OCI-LY1 (cell line): Measurements from ENCODE around the gene ASF1B.

Experiments
- H2AFZ ChIP-seq: fragments of 200-600 bp; sonication (generic), shearing (Covaris generic); 2 replicates; pipeline ENCODE4 v1.6.0; 2014; ENCODE audit warnings: antibody characterized with exemption, mild to moderate bottlenecking, low read length
- H3F3A ChIP-seq: fragments of 200-600 bp; sonication (generic), shearing (Covaris generic); 2 replicates; pipeline ENCODE4 v1.6.0; 2014; ENCODE audit warnings: mild to moderate bottlenecking, antibody characterized with exemption, low read length, moderate library complexity; ENCODE audit not compliant: insufficient read depth
- H3K27ac ChIP-seq: fragments of 200-600 bp; sonication (generic); 2 replicates; pipeline ENCODE4 v1.5.1; 2014; ENCODE audit warnings: low read length, mixed run types, mild to moderate bottlenecking, low read depth; ENCODE audit not compliant: poor library complexity, severe bottlenecking
- H3K27me3 ChIP-seq: fragments of 200-600 bp; sonication (generic); 2 replicates; pipeline ENCODE4 v1.6.0; 2014; ENCODE audit warnings: antibody characterized with exemption, mild to moderate bottlenecking, low read length, moderate library complexity; ENCODE audit not compliant: insufficient read depth
- H3K36me3 ChIP-seq: fragments of 200-600 bp; sonication (generic); 2 replicates; pipeline ENCODE4 v1.6.1; 2014; ENCODE audit warnings: mild to moderate bottlenecking, antibody characterized with exemption, low read length, moderate library complexity, mixed read lengths; ENCODE audit not compliant: insufficient read depth
- H3K4me1 ChIP-seq: fragments of 200-600 bp; sonication (generic); 2 replicates; pipeline ENCODE4 v1.5.1; 2014; ENCODE audit warnings: mild to moderate bottlenecking, low read length, moderate library complexity; ENCODE audit not compliant: insufficient read depth, severe bottlenecking
- H3K4me2 ChIP-seq: fragments of 200-600 bp; sonication (generic), shearing (Covaris generic); 2 replicates; pipeline ENCODE4 v1.6.1; 2014; ENCODE audit warnings: low read length
- H3K4me3 ChIP-seq: fragments of 200-600 bp; sonication (generic); 2 replicates; pipeline ENCODE4 v1.5.1; 2014; ENCODE audit warnings: low read length, low read depth, mild to moderate bottlenecking, mixed read lengths; ENCODE audit not compliant: poor library complexity, severe bottlenecking
- H3K79me2 ChIP-seq: fragments of 200-600 bp; shearing (Covaris generic); 2 replicates; pipeline ENCODE4 v1.6.1; 2016; ENCODE audit warnings: mixed run types, low read length, mixed read lengths; ENCODE audit not compliant: insufficient read depth
- H3K9ac ChIP-seq: fragments of 200-600 bp; sonication (generic), shearing (Covaris generic); 2 replicates; pipeline ENCODE4 v1.6.1; 2014; ENCODE audit warnings: mild to moderate bottlenecking, low read length, mixed read lengths
- H3K9me2 ChIP-seq: fragments of 200-600 bp; sonication (generic), shearing (Covaris generic); 2 replicates; pipeline ENCODE4 v1.6.1; 2014; ENCODE audit warnings: low read depth, mild to moderate bottlenecking, low read length, mixed read lengths
- H3K9me3 ChIP-seq: fragments of 200-600 bp; shearing (Covaris generic); 2 replicates; pipeline ENCODE4 v1.6.1; 2014; ENCODE audit warnings: low read length, mixed read lengths
- H4K20me1 ChIP-seq: fragments of 200-600 bp; sonication (generic), shearing (Covaris generic); 2 replicates; pipeline ENCODE4 v1.6.0; 2016; ENCODE audit warnings: mild to moderate bottlenecking, low read length; ENCODE audit not compliant: insufficient read depth
- EZH2 ChIP-seq: fragments of 200-600 bp; sonication (generic), shearing (Covaris generic); IDR thresholded peaks from 2 replicates; pipeline ENCODE4 v1.8.0; 2017; ENCODE audit warnings: borderline replicate concordance, mixed run types, mild to moderate bottlenecking, antibody characterized with exemption, low read length, moderate library complexity, mixed read lengths
- TF ChIP-seq, protein P1 (sequence below): fragments of 200-600 bp; sonication (generic), shearing (Covaris generic); IDR thresholded peaks from 2 replicates; pipeline ENCODE4 v1.5.1; 2017; ENCODE audit warnings: mild to moderate bottlenecking, antibody characterized with exemption, low read length, moderate library complexity, mixed read lengths

Gene ASF1B

DNA sequence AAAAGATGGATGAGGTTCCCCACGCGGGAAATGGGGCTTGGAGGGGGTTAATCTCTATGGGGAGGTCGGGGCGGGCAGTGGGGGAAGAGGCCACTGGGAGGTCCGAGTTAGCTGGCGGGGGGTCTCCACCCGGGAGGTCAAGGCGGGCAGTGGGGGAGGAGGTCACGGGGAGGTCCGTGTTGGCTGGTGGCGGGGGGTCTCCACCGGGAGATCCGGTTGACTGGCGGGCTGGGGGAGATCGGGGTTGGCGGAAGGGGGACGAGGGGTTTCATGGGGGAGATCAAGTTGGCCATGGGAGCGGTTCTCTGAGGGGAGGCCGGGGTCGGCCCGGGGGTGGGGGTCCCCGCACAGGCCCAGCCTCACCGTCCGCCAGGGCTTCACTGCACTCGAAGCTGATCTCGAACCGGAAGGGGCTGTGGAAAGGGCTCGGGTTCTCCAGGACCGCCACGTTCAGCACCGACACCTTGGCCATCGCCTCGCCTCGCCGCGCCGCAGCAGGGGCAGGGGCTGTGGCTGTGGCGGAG lies 342 bp downstream of the ASF1B start:
- Histone ChIP-seq H3K79me2 (peaks cover 19% of the 10 kb centered on the region), H3K27ac (peak overlapping the region; percentile 33), H4K20me1 (no peaks in the 10 kb centered on the region), H3K4me1 (peaks cover 31% of the 10 kb centered on the region), H3K4me2 (peak overlapping the region; percentile 97), H3K27me3 (no peaks in the 10 kb centered on the region), H2AFZ (no peak overlapping the region), H3K9ac (peak overlapping the region; percentile 88), H3K9me3 (no peaks in the 10 kb centered on the region), H3K9me2 (no peaks in the 10 kb centered on the region), H3K36me3 (peaks cover 22% of the 10 kb centered on the region), H3K4me3 (peak overlapping the region; percentile 85), H3F3A (no peaks in the 10 kb centered on the region)
- TF ChIP-seq, protein P1, sequence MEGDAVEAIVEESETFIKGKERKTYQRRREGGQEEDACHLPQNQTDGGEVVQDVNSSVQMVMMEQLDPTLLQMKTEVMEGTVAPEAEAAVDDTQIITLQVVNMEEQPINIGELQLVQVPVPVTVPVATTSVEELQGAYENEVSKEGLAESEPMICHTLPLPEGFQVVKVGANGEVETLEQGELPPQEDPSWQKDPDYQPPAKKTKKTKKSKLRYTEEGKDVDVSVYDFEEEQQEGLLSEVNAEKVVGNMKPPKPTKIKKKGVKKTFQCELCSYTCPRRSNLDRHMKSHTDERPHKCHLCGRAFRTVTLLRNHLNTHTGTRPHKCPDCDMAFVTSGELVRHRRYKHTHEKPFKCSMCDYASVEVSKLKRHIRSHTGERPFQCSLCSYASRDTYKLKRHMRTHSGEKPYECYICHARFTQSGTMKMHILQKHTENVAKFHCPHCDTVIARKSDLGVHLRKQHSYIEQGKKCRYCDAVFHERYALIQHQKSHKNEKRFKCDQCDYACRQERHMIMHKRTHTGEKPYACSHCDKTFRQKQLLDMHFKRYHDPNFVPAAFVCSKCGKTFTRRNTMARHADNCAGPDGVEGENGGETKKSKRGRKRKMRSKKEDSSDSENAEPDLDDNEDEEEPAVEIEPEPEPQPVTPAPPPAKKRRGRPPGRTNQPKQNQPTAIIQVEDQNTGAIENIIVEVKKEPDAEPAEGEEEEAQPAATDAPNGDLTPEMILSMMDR: no peak
- TF ChIP-seq EZH2: no peak

DNA sequence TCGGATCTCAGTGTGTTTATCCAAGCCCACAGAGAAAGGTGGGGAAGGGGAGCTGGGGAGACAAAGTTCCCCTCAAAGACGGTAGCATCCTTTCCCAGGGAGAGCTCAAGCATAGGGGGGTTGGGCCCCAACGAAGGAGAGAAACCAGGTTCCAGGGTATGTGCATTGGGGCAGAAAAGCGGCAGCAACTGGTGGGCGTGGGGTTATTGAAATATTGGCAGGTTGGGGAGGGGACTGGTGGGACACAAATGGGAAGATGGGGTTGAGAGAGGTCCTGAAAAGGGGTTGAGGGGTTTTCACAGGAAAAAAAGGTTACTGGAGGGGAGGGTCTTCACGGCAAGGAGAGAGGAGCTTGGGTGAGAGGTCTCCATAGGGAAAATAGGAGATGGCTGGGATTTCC lies 1.0 kb downstream of the ASF1B start:
- peak overlapping the region; percentile 85 for H3K4me3 ChIP-seq
- H3K9me2 ChIP-seq: no peaks in the 10 kb centered on the region
- no peak overlapping the region for H2AFZ ChIP-seq
- peak overlapping the region; percentile 33 for H3K27ac ChIP-seq
- TF ChIP-seq, protein P1: no peak
- no peak for TF ChIP-seq EZH2
- H3K4me2 ChIP-seq: peak overlapping the region; percentile 97
- H3K27me3 ChIP-seq: no peaks in the 10 kb centered on the region
- H3K9me3 ChIP-seq: no peaks in the 10 kb centered on the region
- no peaks in the 10 kb centered on the region for H4K20me1 ChIP-seq
- H3K4me1 ChIP-seq: peaks cover 31% of the 10 kb centered on the region
- H3F3A ChIP-seq: no peaks in the 10 kb centered on the region
- peaks cover 22% of the 10 kb centered on the region for H3K36me3 ChIP-seq
- peak overlapping the region; percentile 88 for H3K9ac ChIP-seq
- peaks cover 19% of the 10 kb centered on the region for H3K79me2 ChIP-seq

DNA sequence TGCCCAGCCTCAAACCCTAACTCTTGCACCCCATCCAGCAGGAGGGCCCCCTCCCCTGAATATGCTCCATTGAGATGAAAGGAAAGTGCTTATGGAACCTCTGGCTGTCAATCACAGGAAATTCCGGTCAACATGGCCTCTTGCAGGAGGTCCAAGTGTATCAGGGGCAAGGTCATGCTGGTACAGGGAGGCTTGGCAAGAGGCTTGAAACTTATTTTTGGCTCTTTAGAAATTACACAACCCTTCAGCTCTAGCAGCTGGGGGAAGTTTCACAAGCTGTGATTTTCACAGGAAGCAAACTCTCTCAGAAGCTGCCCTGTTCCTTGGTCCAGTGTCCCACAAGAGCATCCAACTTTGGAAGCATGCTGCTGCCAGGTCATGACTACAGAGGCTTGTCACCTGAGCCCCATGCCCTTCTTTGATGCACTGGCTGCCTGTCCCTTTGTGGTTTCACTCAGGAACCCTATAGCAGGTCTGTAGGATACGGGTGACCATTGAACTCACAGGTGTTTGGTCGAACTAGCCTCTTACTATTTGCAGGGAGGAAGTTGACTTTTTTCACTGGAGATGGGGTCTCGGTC lies 8.4 kb downstream of the ASF1B start:
- H3K9me2 ChIP-seq: no peaks in the 10 kb centered on the region
- no peak for TF ChIP-seq EZH2
- TF ChIP-seq, protein P1: no peak
- no peak overlapping the region for H3K4me2 ChIP-seq
- H3K9ac ChIP-seq: no peak overlapping the region
- peak overlapping the region; percentile 11 for H3K27ac ChIP-seq
- no peaks in the 10 kb centered on the region for H4K20me1 ChIP-seq
- peaks cover 60% of the 10 kb centered on the region for H3K36me3 ChIP-seq
- H3K4me1 ChIP-seq: peaks cover 4% of the 10 kb centered on the region
- H3K4me3 ChIP-seq: no peak overlapping the region
- no peaks in the 10 kb centered on the region for H3F3A ChIP-seq
- H2AFZ ChIP-seq: no peak overlapping the region
- no peaks in the 10 kb centered on the region for H3K79me2 ChIP-seq
- no peaks in the 10 kb centered on the region for H3K9me3 ChIP-seq
- no peaks in the 10 kb centered on the region for H3K27me3 ChIP-seq
